ENCODE measurements around the gene ZNF23. TPM values are rescaled to one million over a fixed set of nuclear protein-coding genes. Genes with fewer than 3 reads are reported as not detected.

The ZNF23 gene
- total RNA-seq, 1 experiment from 2014 or later: 11.1 TPM

DNA sequence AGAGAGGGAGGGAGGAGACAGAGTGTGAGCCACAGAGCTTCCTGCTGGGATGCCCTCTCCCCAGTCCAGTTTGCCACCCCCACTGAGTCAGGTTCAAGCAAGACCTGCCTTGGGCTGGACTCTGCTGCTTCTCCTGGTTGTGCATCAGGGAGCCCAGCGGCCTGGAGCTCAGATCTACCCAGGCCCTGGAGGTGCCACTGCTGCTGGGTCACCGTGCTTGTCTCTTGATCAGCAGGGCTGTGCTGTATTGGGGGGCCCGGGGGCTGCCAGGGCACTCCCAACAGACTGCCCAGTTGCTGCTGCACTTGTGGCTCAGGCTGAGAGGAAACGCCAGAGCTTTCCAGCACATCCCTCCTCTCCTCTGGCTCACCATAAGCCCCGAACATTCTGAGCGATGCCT is 29.1 kb downstream of the ZNF23 start:
- ATAC-seq: no peak
- ChIA-PET POLR2A (no interaction called here), CTCF (no interaction called here)

More for the DNA sequence above, 29.1 kb downstream of the ZNF23 start:
- TF ChIP-seq CEBPB (IDR thresholded peaks at IDR 0.05; ENCODE audit: low read depth): no peak
- TF ChIP-seq SRF (IDR thresholded peaks at IDR 0.05; ENCODE audit: low read depth): no peak
- no peak for TF ChIP-seq ELF1 (IDR thresholded peaks at IDR 0.05; ENCODE audit: borderline replicate concordance, low read depth)
- no peak for TF ChIP-seq SIN3A (IDR thresholded peaks at IDR 0.05; ENCODE audit: low read depth)
- TF ChIP-seq CBX3 (IDR thresholded peaks at IDR 0.05; ENCODE audit: low read depth): no peak
- TF ChIP-seq, protein P1, sequence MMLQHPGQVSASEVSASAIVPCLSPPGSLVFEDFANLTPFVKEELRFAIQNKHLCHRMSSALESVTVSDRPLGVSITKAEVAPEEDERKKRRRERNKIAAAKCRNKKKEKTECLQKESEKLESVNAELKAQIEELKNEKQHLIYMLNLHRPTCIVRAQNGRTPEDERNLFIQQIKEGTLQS (IDR thresholded peaks at IDR 0.05): no peak
- no peak for TF ChIP-seq YY1 (IDR thresholded peaks at IDR 0.05; ENCODE audit: extremely low read depth, insufficient replicate concordance, low read depth, low read length)
- TF ChIP-seq EZH2 (IDR thresholded peaks at IDR 0.05): no peak
- TF ChIP-seq POLR2AphosphoS5 (IDR thresholded peaks at IDR 0.05; ENCODE audit: low read depth, low read length): no peak
- TF ChIP-seq POLR2A (IDR thresholded peaks at IDR 0.05; ENCODE audit: borderline replicate concordance, extremely low read depth, insufficient read depth, insufficient read length): no peak
- no peak for TF ChIP-seq TCF7L2 (IDR thresholded peaks at IDR 0.05; ENCODE audit: borderline replicate concordance, extremely low read depth, insufficient read depth, insufficient read length)
- no peak for TF ChIP-seq EGR1 (IDR thresholded peaks at IDR 0.05; ENCODE audit: low read depth)
- TF ChIP-seq, protein P2, sequence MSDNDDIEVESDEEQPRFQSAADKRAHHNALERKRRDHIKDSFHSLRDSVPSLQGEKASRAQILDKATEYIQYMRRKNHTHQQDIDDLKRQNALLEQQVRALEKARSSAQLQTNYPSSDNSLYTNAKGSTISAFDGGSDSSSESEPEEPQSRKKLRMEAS (IDR thresholded peaks at IDR 0.05): no peak
- no peak for TF ChIP-seq RAD21 (IDR thresholded peaks at IDR 0.05; ENCODE audit: low read depth)
- TF ChIP-seq JUND (IDR thresholded peaks at IDR 0.05): no peak
- no peak for TF ChIP-seq FOSL1 (IDR thresholded peaks at IDR 0.05; ENCODE audit: low read depth)
- TF ChIP-seq, protein P3, sequence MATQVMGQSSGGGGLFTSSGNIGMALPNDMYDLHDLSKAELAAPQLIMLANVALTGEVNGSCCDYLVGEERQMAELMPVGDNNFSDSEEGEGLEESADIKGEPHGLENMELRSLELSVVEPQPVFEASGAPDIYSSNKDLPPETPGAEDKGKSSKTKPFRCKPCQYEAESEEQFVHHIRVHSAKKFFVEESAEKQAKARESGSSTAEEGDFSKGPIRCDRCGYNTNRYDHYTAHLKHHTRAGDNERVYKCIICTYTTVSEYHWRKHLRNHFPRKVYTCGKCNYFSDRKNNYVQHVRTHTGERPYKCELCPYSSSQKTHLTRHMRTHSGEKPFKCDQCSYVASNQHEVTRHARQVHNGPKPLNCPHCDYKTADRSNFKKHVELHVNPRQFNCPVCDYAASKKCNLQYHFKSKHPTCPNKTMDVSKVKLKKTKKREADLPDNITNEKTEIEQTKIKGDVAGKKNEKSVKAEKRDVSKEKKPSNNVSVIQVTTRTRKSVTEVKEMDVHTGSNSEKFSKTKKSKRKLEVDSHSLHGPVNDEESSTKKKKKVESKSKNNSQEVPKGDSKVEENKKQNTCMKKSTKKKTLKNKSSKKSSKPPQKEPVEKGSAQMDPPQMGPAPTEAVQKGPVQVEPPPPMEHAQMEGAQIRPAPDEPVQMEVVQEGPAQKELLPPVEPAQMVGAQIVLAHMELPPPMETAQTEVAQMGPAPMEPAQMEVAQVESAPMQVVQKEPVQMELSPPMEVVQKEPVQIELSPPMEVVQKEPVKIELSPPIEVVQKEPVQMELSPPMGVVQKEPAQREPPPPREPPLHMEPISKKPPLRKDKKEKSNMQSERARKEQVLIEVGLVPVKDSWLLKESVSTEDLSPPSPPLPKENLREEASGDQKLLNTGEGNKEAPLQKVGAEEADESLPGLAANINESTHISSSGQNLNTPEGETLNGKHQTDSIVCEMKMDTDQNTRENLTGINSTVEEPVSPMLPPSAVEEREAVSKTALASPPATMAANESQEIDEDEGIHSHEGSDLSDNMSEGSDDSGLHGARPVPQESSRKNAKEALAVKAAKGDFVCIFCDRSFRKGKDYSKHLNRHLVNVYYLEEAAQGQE (IDR thresholded peaks at IDR 0.05; ENCODE audit: low read depth): no peak
- no peak for TF ChIP-seq ZFX (IDR thresholded peaks at IDR 0.05)
- TF ChIP-seq, protein P4, sequence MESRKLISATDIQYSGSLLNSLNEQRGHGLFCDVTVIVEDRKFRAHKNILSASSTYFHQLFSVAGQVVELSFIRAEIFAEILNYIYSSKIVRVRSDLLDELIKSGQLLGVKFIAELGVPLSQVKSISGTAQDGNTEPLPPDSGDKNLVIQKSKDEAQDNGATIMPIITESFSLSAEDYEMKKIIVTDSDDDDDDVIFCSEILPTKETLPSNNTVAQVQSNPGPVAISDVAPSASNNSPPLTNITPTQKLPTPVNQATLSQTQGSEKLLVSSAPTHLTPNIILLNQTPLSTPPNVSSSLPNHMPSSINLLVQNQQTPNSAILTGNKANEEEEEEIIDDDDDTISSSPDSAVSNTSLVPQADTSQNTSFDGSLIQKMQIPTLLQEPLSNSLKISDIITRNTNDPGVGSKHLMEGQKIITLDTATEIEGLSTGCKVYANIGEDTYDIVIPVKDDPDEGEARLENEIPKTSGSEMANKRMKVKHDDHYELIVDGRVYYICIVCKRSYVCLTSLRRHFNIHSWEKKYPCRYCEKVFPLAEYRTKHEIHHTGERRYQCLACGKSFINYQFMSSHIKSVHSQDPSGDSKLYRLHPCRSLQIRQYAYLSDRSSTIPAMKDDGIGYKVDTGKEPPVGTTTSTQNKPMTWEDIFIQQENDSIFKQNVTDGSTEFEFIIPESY (IDR thresholded peaks at IDR 0.05; ENCODE audit: extremely low read depth, insufficient replicate concordance, low read length): no peak
- no peak for TF ChIP-seq ZNF274 (IDR thresholded peaks at IDR 0.05; ENCODE audit: low read depth, low read length)
- H3K27ac ChIP-seq (ENCODE audit: low read depth, low read length): no peak overlapping the region
- DNase-seq (ENCODE audit: low read depth, low spot score): no peak
- no peaks in the 10 kb centered on the region for H3K9me2 ChIP-seq (ENCODE audit: insufficient read depth)
- H3K4me1 ChIP-seq (ENCODE audit: control insufficient read depth in 1 of 2, insufficient read depth in 2 of 2, low read length in 2 of 2): no peaks in the 10 kb centered on the region
- H3K9ac ChIP-seq (ENCODE audit: low read length): no peak overlapping the region
- BruUV-seq (replicated peaks): no TSS peak
- intact Hi-C loops (cut with micrococcal nuclease): no loop called here
- RAD21 ChIA-PET (ENCODE audit: low non-redundant PET in 1 of 2, low total read pairs in 2 of 2, uncharacterized antibody in 2 of 2, unreplicated experiment in 2 of 2): no interaction called here
- H3K79me2 ChIP-seq (ENCODE audit: insufficient read depth, low read length): no peaks in the 10 kb centered on the region
- H3K36me3 ChIP-seq (ENCODE audit: control insufficient read depth in 1 of 2, insufficient read depth in 2 of 2, low read length in 2 of 2): no peaks in the 10 kb centered on the region
- H3K4me3 ChIP-seq (replicated peaks in 1 of 2; ENCODE audit: low read depth in 1 of 2, low read length in 2 of 2): no peak overlapping the region
- peaks cover 0 to 7% of the 10 kb centered on the region in 2 experiments; a peak in 1 of 4 replicates for H3K9me3 ChIP-seq (ENCODE audit: control insufficient read depth in 1 of 2, insufficient read depth in 1 of 2, low read depth in 1 of 2, low read length in 2 of 2)
- no peaks in the 10 kb centered on the region for H4K20me1 ChIP-seq (ENCODE audit: insufficient read depth)
- no peaks in the 10 kb centered on the region for H3K27me3 ChIP-seq (ENCODE audit: insufficient read depth, low read length)
- H2AFZ ChIP-seq (ENCODE audit: low read depth, low read length, poor library complexity, severe bottlenecking): no peak overlapping the region
- H3K4me2 ChIP-seq (ENCODE audit: low read length): no peak overlapping the region

Measured in HCT116 (cell line).